Measurements from ENCODE around the gene SMPD4.
"Not testable (repeated sequence)": the region's sequence is repeated elsewhere in the genome, so short reads cannot be mapped to it uniquely, and the experiment has no call there.

DNA sequence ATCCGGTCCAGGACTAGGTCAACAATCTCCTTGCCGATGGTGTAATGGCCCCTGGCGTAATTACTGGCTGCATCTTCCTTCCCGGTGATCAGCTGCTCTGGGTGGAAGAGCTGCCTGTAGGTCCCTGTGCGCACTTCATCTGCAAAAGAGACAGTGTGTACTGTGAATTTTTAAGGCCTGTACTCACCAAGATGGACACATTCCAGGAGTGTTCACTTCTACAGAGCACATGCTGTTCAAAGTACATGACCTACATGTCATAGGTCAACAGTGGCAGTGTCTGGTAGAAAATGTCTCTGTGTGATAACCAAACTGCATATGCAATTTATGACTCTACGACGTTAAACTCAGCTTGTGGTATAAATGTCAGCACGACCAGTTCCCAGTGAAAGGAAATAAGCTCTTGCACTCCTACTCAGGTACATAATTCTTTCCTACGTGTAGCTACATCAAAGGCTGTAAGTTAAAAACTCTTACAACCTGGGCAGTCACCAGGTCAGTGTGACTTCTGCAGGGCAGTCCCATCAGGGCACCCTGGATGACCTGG is 13.8 kb upstream of the SMPD4 start:
- TF ChIP-seq, protein P1, sequence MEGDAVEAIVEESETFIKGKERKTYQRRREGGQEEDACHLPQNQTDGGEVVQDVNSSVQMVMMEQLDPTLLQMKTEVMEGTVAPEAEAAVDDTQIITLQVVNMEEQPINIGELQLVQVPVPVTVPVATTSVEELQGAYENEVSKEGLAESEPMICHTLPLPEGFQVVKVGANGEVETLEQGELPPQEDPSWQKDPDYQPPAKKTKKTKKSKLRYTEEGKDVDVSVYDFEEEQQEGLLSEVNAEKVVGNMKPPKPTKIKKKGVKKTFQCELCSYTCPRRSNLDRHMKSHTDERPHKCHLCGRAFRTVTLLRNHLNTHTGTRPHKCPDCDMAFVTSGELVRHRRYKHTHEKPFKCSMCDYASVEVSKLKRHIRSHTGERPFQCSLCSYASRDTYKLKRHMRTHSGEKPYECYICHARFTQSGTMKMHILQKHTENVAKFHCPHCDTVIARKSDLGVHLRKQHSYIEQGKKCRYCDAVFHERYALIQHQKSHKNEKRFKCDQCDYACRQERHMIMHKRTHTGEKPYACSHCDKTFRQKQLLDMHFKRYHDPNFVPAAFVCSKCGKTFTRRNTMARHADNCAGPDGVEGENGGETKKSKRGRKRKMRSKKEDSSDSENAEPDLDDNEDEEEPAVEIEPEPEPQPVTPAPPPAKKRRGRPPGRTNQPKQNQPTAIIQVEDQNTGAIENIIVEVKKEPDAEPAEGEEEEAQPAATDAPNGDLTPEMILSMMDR (IDR thresholded peaks at IDR 0.05), result not testable (repeated sequence)
- TF ChIP-seq EP300 (IDR thresholded peaks at IDR 0.05); POLR2A (IDR thresholded peaks at IDR 0.05; ENCODE audit: low read depth): not testable (repeated sequence)
